ENCODE results near the gene YES1.

Gene YES1

GRCh38 chr18:839224-840022 lies 27.4 kb upstream of the YES1 start:
- DNase-seq, result peak; percentile 84
- Histone ChIP-seq H3K4me3 (ENCODE audit: low read depth, low read length) (no peak overlapping the region), H3K27ac (no peak overlapping the region), H3K27me3 (replicated peaks) (no peaks in the 10 kb centered on the region), H3K36me3 (replicated peaks) (no peaks in the 10 kb centered on the region)
- in situ Hi-C loops (cut with HindIII; ENCODE audit: low pct_ligation_motif_present, low sequenced_read_pairs), result loop anchor here (25.0 kb wide), 2 partner anchors 102 to 227 kb away; no protein-coding TSS in a partner anchor
- peak; percentile 99 for TF ChIP-seq CTCF (IDR thresholded peaks at IDR 0.05; ENCODE audit: low read depth, low read length, missing control alignments)

- DNase-seq, result no peak
- no peak overlapping the region for H3K4me3 ChIP-seq (ENCODE audit: low read depth, low read length)
- H3K27me3 ChIP-seq (replicated peaks), result no peaks in the 10 kb centered on the region
- TF ChIP-seq CTCF (IDR thresholded peaks at IDR 0.05; ENCODE audit: low read depth, low read length, missing control alignments), result no peak
- H3K27ac ChIP-seq, result no peak overlapping the region
- no peaks in the 10 kb centered on the region for H3K36me3 ChIP-seq (replicated peaks)
- in situ Hi-C loops (cut with HindIII; ENCODE audit: low pct_ligation_motif_present, low sequenced_read_pairs), result loop anchor here (25.0 kb wide), 2 partner anchors 101 to 226 kb away; no protein-coding TSS in a partner anchor
Observed at GRCh38 chr18:837922-838321, 25.9 kb upstream of the YES1 start.

GRCh38 chr18:834082-834720 lies 22.2 kb upstream of the YES1 start:
- Histone ChIP-seq H3K27me3 (replicated peaks) (no peaks in the 10 kb centered on the region), H3K27ac (no peak overlapping the region), H3K36me3 (replicated peaks) (no peaks in the 10 kb centered on the region), H3K4me3 (ENCODE audit: low read depth, low read length) (no peak overlapping the region)
- no peak for DNase-seq
- no peak for TF ChIP-seq CTCF (IDR thresholded peaks at IDR 0.05; ENCODE audit: low read depth, low read length, missing control alignments)
- in situ Hi-C loops (cut with HindIII; ENCODE audit: low pct_ligation_motif_present, low sequenced_read_pairs), result loop anchor here (25.0 kb wide), 2 partner anchors 97 to 222 kb away; no protein-coding TSS in a partner anchor

- Histone ChIP-seq H3K4me3 (ENCODE audit: low read depth, low read length) (no peak overlapping the region), H3K27me3 (replicated peaks) (no peaks in the 10 kb centered on the region), H3K36me3 (replicated peaks) (no peaks in the 10 kb centered on the region), H3K27ac (no peak overlapping the region)
- in situ Hi-C loops (cut with HindIII; ENCODE audit: low pct_ligation_motif_present, low sequenced_read_pairs), result loop anchor here (25.0 kb wide), 2 partner anchors 96 to 221 kb away; no protein-coding TSS in a partner anchor
- DNase-seq, result no peak
- TF ChIP-seq CTCF (IDR thresholded peaks at IDR 0.05; ENCODE audit: low read depth, low read length, missing control alignments), result no peak
Observed at GRCh38 chr18:833197-833596, 21.2 kb upstream of the YES1 start.

- no peak for DNase-seq
- peak; percentile 30 for TF ChIP-seq CTCF (IDR thresholded peaks at IDR 0.05; ENCODE audit: low read depth, low read length, missing control alignments)
Observed at GRCh38 chr18:832085-832681, 20.1 kb upstream of the YES1 start.

More at GRCh38 chr18:832085-832681, 20.1 kb upstream of the YES1 start:
- in situ Hi-C loops (cut with HindIII; ENCODE audit: low pct_ligation_motif_present, low sequenced_read_pairs), result loop anchor here (25.0 kb wide), 2 partner anchors 95 to 220 kb away; no protein-coding TSS in a partner anchor
- peak overlapping the region; percentile 18 for H3K4me3 ChIP-seq (ENCODE audit: low read depth, low read length)
- no peaks in the 10 kb centered on the region for H3K36me3 ChIP-seq (replicated peaks)
- H3K27ac ChIP-seq, result no peak overlapping the region
- H3K27me3 ChIP-seq (replicated peaks), result no peaks in the 10 kb centered on the region

Measured in brain microvascular endothelial cell (primary cell).